Activated CD4-positive, alpha-beta memory T cell treated with anti-CD3 and anti-CD28 coated beads, Interleukin-2, amount 10 ng/mL, durations not matched to agents 7 days and 5 days (primary cell): ENCODE measurements around the gene APC. TPM values are rescaled to one million over a fixed set of nuclear protein-coding genes. Genes with fewer than 3 reads are reported as not detected.

Source experiments
- total RNA-seq, 2 experiments: library from RNA; stranded (reverse); gene quantifications; one replicate each; pipeline ENCODE4 v1.2.3, GENCODE V29; 2021

The APC gene
- total RNA-seq, 2 experiments from 2014 or later: 21.7 to 21.9 TPM

Other genes with a start within 250 kb of the APC start
- gene SRP19, start 123.4 kb downstream of the APC start, total RNA-seq: 10 to 100 TPM; 54.6 to 68.3 TPM
- 10 to 100 TPM; 95.0 to 96.3 TPM for gene REEP5, start 184.3 kb downstream of the APC start, total RNA-seq
- gene DCP2, start 238.9 kb downstream of the APC start, total RNA-seq: 100 to 1,000 TPM; 135 to 138 TPM